ENCODE results near the gene PSME4.

DNA sequence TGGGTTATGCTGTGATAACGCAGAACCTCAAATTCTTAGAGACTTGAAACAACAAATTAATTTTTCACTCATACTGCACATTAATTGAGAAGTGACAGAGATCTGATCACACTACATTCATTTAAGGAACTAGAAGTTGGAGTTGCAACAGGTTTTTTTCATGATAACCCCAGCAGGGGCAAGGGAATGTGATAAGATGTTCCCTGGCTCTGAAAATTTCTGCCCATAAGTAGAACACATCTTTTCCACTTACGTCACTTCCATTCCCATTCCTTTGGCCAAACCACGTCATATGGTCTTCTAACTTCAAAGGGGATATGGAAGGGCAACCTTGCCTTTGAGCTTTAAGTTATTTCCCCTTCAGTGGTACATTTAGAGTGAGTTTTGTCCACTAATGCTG, 29.7 kb upstream of the PSME4 start:
- TF ChIP-seq, protein P1, sequence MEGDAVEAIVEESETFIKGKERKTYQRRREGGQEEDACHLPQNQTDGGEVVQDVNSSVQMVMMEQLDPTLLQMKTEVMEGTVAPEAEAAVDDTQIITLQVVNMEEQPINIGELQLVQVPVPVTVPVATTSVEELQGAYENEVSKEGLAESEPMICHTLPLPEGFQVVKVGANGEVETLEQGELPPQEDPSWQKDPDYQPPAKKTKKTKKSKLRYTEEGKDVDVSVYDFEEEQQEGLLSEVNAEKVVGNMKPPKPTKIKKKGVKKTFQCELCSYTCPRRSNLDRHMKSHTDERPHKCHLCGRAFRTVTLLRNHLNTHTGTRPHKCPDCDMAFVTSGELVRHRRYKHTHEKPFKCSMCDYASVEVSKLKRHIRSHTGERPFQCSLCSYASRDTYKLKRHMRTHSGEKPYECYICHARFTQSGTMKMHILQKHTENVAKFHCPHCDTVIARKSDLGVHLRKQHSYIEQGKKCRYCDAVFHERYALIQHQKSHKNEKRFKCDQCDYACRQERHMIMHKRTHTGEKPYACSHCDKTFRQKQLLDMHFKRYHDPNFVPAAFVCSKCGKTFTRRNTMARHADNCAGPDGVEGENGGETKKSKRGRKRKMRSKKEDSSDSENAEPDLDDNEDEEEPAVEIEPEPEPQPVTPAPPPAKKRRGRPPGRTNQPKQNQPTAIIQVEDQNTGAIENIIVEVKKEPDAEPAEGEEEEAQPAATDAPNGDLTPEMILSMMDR (IDR thresholded peaks at IDR 0.05) = no peak
- TF ChIP-seq POLR2A (IDR thresholded peaks at IDR 0.05) = no peak

Data from testis (tissue), 2 donors.